ENCODE measurements around the gene FOXM1.

The FOXM1 gene, protein sequence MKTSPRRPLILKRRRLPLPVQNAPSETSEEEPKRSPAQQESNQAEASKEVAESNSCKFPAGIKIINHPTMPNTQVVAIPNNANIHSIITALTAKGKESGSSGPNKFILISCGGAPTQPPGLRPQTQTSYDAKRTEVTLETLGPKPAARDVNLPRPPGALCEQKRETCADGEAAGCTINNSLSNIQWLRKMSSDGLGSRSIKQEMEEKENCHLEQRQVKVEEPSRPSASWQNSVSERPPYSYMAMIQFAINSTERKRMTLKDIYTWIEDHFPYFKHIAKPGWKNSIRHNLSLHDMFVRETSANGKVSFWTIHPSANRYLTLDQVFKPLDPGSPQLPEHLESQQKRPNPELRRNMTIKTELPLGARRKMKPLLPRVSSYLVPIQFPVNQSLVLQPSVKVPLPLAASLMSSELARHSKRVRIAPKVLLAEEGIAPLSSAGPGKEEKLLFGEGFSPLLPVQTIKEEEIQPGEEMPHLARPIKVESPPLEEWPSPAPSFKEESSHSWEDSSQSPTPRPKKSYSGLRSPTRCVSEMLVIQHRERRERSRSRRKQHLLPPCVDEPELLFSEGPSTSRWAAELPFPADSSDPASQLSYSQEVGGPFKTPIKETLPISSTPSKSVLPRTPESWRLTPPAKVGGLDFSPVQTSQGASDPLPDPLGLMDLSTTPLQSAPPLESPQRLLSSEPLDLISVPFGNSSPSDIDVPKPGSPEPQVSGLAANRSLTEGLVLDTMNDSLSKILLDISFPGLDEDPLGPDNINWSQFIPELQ

DNA sequence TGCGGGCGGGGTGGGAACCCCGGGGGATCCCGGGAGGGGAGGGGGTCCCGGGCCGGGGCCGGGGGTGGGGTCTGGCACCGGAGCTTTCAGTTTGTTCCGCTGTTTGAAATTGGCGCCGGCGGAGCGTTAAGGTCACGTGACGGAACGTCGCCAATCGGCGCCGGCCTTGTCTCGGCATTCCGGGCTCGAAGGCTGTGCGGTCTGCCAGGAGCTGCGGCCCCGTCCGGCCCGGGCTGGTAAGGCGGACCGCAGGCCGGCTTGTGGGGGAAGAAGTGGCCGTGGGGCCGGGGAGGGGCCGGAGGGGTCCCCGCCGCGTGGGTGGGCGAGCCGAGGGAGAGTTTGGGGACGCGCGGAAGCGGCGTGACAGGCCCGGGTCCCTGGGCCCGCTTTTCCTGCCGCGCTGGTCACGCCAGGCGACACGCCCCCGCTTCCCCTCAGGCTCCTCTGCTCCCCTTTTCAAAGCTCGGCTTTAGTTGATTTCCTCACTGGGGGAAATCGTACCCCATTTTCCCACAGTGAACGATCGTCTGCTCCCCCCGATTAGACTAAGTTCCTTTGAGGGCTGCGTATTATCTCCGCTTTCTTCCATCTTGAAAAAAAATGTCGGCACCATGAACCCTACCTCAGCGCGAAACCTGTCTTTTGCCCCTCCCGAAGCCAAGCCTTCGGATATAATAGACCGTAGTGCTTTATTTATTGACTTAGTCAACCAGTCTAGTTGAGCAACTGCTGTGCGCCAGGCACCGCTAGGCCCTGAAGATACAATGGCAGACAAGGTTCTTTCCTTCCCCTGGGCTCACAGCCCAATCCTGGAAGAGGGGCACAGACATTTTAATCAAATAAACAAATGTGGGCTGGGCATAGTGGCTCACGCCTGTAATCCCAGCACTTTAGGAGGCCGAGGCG, at the start of gene FOXM1, which contains the start of gene RHNO1:
FOXM1 (minus strand) TSS at position 128 of the 906 bp plus-strand sequence. CDS start 2,696 bp downstream, outside the sequence.
RHNO1 (plus strand) TSS at position 177 of the 906 bp plus-strand sequence. CDS start 8,144 bp downstream, outside the sequence.
- peak; percentile 95 for DNase-seq (ENCODE audit: low spot score)

DNA sequence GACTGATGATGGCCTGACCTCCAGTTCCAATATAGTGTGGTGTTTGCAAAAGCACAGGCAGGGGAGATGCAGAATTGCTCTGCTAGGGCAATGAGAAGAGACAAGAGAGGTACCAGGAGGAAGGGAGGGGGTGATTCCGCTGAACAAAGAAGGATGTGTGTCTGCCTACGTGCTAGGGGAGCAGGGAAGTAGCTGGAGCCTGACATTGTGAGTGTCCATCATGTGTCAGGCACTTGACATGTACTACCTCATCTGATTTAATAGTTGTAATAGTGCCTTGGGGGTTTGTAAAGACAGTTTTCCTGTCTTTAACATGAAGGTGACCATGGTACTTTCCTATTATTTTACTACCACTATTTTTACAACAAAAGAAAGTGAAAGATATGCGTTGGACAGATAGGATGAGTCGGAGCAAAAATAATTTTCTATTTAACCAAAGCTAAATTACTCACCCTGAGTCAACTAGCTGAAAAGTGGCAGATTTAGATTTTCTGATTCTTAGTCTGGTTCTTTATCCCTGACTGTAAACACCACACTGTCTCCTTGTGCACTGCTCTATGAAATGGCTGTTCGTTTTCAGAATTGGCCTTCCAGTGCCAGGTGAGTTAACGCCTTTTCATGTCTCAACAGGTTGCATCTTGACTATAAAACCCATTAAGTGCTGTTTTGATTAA, 48.5 kb upstream of the FOXM1 start:
- DNase-seq (ENCODE audit: low spot score), result peak; percentile 51

DNA sequence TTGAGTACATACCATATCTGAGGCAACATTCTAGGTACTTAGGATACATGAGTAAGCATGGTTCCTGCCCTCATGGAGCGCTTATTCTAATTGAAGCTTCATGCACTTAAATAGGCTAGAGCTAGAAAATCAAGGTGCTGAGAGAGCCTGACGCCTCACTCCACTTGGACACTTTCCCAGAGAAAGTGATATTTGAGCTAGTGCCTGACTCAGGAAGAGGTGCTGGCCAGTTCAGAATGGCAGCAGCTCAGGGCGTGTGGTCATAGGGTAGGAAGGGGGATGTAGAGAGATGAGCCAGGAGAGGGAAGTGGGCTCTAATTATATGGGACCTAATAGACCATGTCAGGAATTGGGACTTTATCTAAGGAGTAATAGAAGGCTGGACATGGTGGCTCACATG, 47.0 kb upstream of the FOXM1 start:
- DNase-seq (ENCODE audit: low spot score), result no peak

DNA sequence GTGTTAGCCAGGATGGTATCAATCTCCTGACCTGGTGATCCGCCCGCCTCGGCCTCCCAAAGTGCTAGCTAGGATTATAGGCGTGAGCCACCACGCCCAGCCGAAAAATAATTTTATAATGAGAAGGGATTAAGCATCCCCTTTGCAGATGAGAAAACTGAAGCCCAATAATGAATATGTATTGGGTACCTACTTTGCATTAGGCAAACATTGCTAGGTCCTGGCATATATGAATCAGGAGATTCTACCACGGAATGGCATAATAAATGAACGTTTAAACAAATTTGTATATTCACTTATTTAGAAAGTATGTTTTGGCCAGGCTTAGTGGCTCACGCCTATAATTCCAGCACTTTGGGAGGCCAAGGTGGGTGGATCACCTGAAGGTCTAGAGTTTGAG, 46.1 kb upstream of the FOXM1 start:
- no peak for DNase-seq (ENCODE audit: low spot score)

- no peak for DNase-seq (ENCODE audit: low spot score)
Observed at GRCh38 chr12:2922329-2922728, 45.4 kb upstream of the FOXM1 start.

- no peak for DNase-seq (ENCODE audit: low spot score)
Observed at GRCh38 chr12:2919249-2919648, 42.3 kb upstream of the FOXM1 start.

DNA sequence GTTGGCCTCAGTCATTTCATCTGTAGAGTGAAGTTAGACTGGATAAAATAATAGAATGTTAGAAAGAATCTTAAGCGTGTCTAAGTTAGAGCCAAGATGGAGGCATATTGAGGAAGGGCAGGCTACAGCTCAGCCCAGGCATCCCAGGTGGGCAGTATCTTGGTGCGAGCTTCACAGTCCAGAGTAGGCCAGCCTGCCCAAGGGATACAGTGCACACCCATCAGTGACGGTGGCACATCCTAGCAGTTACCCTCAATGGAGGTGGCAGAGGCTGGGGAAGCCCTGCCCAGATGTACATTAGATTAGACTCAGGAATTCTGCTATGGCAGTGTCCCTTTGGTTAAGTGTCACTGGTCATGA, 35.2 kb upstream of the FOXM1 start:
- DNase-seq (ENCODE audit: low spot score), result no peak

DNA sequence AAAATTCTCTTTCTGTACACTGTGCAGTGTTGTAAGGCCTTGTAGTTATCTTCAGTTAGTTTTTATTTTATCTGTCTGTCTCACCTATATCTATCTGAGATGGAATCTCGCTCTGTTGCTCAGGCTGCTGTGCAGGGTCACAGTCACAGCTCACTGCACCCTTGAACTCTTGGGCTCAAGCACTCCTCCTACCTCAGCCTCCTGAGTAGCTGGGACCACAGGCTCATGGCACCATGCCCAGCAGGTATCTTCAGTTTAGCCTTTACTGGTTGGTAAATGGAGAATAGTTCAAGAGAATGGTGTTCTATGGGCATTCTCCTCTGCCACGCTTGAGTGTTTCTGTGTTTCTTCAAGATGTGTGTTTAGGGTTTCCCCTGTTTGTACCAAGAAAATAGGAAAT, 27.3 kb upstream of the FOXM1 start:
- no peak for DNase-seq (ENCODE audit: low spot score)

DNA sequence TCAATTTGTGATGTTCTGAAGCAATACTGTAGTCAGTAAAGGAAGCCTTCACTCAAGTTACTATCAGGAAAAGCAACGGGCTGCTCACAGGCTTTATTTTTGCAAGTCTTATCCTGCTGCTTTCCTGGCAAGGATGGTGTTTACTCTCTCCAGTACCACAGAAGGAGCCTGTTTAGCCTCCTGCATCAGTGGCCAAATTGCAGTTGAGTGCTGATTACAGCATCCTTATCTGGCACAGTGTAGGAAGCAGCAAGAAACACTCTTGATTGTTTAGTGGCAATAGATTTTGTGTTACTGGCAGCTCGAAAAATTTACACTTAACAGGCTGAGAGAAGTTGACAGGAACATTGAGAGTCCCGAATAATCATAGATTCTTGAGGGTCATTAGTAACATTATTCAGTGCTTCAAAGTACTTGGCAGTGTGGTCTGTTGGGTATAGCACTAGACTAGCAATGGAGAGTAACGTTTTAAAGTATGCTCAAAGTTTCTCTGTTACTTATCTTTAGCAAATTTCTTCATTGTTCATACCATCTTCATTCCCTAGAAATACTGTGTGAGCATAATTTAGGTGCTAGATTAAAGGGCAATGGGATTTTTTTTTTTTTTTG, 25.4 kb upstream of the FOXM1 start:
- no peak for DNase-seq (ENCODE audit: low spot score)

- no peak for DNase-seq (ENCODE audit: low spot score)
Observed at GRCh38 chr12:2900642-2901041, 23.7 kb upstream of the FOXM1 start.

GRCh38 chr12:2897418-2897817, 20.4 kb upstream of the FOXM1 start:
- DNase-seq (ENCODE audit: low spot score), result no peak

DNA sequence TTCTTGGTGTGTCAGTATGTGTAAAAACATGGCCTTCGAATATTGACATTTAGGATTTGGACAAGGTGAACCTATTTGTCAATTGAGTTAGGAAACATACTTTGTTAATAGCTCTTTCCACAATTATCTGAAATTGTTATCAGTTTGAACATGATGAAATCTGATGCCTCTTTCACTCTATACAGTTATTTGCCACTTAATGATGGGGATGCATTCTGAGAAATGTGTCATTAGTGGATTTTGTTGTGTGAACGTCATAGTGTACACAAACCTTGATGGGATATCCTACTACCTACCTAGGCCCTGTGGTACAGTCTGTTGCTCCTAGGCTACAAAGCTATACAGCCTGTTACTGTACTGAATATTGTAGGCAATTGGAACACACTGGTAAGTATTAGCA, 18.5 kb upstream of the FOXM1 start:
- DNase-seq (ENCODE audit: low spot score), result no peak

GRCh38 chr12:2895051-2895451, 18.1 kb upstream of the FOXM1 start:
- no peak for DNase-seq (ENCODE audit: low spot score)

GRCh38 chr12:2893007-2893406, 16.0 kb upstream of the FOXM1 start:
- no peak for DNase-seq (ENCODE audit: low spot score)

GRCh38 chr12:2892246-2892645, 15.3 kb upstream of the FOXM1 start:
- DNase-seq (ENCODE audit: low spot score), result no peak

GRCh38 chr12:2891240-2892053, 14.5 kb upstream of the FOXM1 start:
- DNase-seq (ENCODE audit: low spot score), result no peak

DNA sequence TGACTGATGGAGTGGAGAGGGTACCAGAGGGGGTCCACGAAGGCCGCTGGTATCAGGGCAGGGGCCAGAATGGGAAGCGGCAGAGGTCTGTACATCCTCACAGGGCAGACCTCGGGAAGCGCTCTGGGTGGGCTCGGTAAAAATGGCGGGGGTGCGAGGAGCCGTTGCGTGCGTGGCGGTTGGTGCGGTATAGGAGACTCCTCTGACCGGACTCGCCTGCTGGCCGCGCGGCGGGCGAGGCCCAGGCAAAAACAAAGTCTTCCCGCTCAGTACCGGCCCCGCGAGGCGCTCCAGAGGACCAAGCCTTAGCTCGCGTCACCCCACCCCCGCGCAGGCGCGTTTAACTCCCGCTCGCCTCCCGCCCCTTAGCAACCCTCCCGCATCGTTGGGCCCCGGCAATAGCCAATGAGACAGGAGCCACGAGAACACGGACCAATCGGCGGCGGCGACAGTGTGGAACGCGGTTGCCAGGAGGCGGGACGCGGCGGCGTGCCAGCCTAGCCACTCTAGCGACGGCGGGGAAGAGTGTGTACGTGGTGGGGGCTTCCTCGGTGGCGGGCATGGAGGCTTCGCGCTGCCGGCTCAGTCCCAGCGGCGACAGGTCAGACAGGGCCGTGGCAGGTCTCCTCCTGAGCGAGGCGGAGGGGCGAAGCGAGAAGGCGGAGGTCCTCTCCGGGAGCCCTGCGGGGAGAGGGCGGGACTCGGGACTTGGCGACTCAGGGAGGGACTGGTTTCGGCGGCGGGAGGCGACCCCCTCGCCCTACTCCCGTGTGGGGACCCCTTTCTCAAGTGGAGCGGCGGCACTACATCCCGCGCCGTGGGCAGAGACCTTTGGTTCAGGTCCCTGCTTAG, 13.6 kb upstream of the FOXM1 start, which contains the start of gene TULP3:
TULP3 (plus strand) TSS at position 504 of the 852 bp plus-strand sequence; CDS start at position 561, 57 bp downstream.
- DNase-seq (ENCODE audit: low spot score), result peak; percentile 87

DNA sequence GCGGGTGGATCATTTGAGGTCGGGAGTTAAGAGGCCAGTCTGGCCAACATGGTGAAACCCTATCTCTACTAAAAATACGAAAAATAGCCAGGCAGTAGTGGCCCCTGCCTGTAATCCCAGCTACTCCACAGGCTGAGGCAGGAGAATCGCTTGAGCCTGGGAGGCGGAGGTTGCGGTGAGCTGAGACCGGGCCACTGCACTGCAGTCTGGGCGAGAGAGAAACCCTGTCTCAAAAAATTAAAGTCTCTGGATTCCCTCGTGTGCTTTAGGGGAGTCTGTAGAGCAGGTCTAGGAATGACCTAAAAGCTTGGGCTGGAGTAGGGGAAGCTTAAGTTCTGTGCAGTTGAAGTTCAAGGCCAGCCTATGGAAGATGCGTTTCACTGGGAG, 13.0 kb upstream of the FOXM1 start:
- DNase-seq (ENCODE audit: low spot score), result no peak

- DNase-seq (ENCODE audit: low spot score), result no peak
Observed at GRCh38 chr12:2886768-2887450, 9.9 kb upstream of the FOXM1 start.

All from COLO829 (cell line).